ENCODE data around the gene IMPG2.

IMPG2 gene

GRCh38 chr3:101200461-101200860 lies 119.9 kb downstream of the IMPG2 start:
- no peak for DNase-seq (ENCODE audit: low read depth)
- TF ChIP-seq CTCF (IDR thresholded peaks at IDR 0.05; ENCODE audit: insufficient read depth, low read depth, low read length, missing control alignments) = no peak
- H3K4me3 ChIP-seq (ENCODE audit: low read depth, low read length) = no peak overlapping the region

- peak; percentile 19 for DNase-seq (ENCODE audit: low read depth)
- H3K4me3 ChIP-seq (ENCODE audit: low read depth, low read length) = no peak overlapping the region
- no peak for TF ChIP-seq CTCF (IDR thresholded peaks at IDR 0.05; ENCODE audit: insufficient read depth, low read depth, low read length, missing control alignments)
Measured at GRCh38 chr3:101195951-101196713, 124.2 kb downstream of the IMPG2 start.

GRCh38 chr3:101194392-101194791 lies 126.0 kb downstream of the IMPG2 start:
- no peak for DNase-seq (ENCODE audit: low read depth)
- H3K4me3 ChIP-seq (ENCODE audit: low read depth, low read length) = no peak overlapping the region
- no peak for TF ChIP-seq CTCF (IDR thresholded peaks at IDR 0.05; ENCODE audit: insufficient read depth, low read depth, low read length, missing control alignments)

- H3K4me3 ChIP-seq (ENCODE audit: low read depth, low read length) = no peak overlapping the region
- no peak for DNase-seq (ENCODE audit: low read depth)
- TF ChIP-seq CTCF (IDR thresholded peaks at IDR 0.05; ENCODE audit: insufficient read depth, low read depth, low read length, missing control alignments) = no peak
Measured at GRCh38 chr3:101193957-101194356, 126.4 kb downstream of the IMPG2 start.

- no peak for DNase-seq (ENCODE audit: low read depth)
- H3K4me3 ChIP-seq (ENCODE audit: low read depth, low read length) = no peak overlapping the region
- TF ChIP-seq CTCF (IDR thresholded peaks at IDR 0.05; ENCODE audit: insufficient read depth, low read depth, low read length, missing control alignments) = no peak
Measured at GRCh38 chr3:101189796-101190195, 130.6 kb downstream of the IMPG2 start.

- H3K4me3 ChIP-seq (ENCODE audit: low read depth, low read length) = no peak overlapping the region
- no peak for TF ChIP-seq CTCF (IDR thresholded peaks at IDR 0.05; ENCODE audit: insufficient read depth, low read depth, low read length, missing control alignments)
- DNase-seq (ENCODE audit: low read depth) = no peak
Measured at GRCh38 chr3:101189176-101189575, 131.2 kb downstream of the IMPG2 start.

GRCh38 chr3:101185341-101185740 lies 135.0 kb downstream of the IMPG2 start:
- DNase-seq (ENCODE audit: low read depth) = no peak
- no peak overlapping the region for H3K4me3 ChIP-seq (ENCODE audit: low read depth, low read length)
- TF ChIP-seq CTCF (IDR thresholded peaks at IDR 0.05; ENCODE audit: insufficient read depth, low read depth, low read length, missing control alignments) = no peak

Data from GM12865 (cell line).